GM12872 (cell line): Measurements from ENCODE around the gene B3GAT3.

Experiments
- TF ChIP-seq, protein P1 (sequence below): IDR thresholded peaks from 3 replicates; pipeline ENCODE4 v1.5.1; 2011; ENCODE audit warnings: low read depth, mild to moderate bottlenecking, low read length, moderate library complexity; ENCODE audit not compliant: insufficient read depth

Gene B3GAT3

DNA sequence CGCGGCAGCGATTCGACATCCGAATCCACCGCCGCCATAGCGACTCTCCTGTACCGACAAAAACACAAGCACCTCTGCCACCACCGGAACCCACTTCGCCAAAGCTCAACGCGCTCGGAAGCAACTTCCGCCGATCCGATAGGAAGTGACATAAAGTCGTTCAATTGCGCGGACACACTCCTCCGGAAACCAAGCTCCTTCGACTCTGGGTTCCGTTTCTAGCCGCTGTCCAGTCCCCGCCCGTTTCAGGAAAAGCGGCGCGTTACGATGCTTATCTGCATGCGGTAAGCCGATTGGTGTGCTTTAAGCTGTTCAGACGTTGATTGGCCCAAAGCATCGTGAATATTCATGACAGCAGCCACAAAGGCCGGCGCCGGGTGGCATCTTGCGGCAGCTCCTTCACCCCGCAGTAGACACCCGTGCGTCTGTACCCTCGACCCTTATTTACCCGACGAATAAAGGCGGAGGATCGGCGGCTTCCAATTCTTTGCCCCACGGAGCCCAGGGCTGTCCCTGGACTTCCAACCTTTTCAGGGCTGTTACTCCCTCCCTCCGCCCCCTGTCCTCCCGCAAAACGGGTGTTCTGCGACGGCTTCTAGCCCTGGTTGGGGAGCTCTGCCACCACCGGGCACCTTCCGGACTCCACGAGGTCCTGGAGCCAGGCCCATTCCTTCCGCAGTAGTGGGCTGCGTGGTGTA is 30.2 kb downstream of the B3GAT3 start, which contains the start of gene TUT1:
TUT1 (minus strand) TSS at position 76 of the 698 bp plus-strand sequence; CDS start at position 38, 38 bp downstream.
- TF ChIP-seq, protein P1, sequence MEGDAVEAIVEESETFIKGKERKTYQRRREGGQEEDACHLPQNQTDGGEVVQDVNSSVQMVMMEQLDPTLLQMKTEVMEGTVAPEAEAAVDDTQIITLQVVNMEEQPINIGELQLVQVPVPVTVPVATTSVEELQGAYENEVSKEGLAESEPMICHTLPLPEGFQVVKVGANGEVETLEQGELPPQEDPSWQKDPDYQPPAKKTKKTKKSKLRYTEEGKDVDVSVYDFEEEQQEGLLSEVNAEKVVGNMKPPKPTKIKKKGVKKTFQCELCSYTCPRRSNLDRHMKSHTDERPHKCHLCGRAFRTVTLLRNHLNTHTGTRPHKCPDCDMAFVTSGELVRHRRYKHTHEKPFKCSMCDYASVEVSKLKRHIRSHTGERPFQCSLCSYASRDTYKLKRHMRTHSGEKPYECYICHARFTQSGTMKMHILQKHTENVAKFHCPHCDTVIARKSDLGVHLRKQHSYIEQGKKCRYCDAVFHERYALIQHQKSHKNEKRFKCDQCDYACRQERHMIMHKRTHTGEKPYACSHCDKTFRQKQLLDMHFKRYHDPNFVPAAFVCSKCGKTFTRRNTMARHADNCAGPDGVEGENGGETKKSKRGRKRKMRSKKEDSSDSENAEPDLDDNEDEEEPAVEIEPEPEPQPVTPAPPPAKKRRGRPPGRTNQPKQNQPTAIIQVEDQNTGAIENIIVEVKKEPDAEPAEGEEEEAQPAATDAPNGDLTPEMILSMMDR = no peak

DNA sequence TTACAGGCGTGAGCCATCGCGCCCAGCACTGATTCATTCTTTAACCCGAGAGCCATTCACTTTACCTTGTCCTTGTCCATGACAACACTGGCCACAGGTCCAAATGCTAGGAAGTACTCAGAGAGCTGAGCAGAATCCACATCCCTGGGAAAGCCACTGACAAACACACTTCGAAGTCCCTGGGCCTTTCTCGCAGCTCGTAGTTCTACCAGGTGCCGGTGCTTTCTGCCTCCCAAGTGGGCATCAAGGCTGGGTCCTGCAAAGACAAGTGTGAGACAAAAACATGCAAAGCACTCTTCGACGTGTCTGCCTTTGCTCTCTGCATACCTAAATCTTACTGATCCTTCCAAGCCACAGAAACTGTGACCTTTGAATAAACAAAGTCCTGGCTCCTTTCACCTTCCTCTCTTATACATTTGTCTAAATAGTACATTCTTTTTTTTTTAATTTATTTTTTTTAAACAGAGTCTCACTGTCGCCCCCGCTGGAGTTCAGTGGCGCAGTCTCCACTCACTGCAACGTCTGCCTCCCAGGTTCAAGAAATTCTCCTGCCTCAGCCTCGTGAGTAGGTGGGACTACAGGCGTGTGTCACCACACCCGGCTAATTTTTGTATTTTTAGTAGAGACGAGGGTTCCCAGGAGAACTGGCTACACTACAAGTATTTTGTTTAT is 32.7 kb downstream of the B3GAT3 start:
- TF ChIP-seq, protein P1 = peak; percentile 30; the same call in 1 of the 3 replicates

DNA sequence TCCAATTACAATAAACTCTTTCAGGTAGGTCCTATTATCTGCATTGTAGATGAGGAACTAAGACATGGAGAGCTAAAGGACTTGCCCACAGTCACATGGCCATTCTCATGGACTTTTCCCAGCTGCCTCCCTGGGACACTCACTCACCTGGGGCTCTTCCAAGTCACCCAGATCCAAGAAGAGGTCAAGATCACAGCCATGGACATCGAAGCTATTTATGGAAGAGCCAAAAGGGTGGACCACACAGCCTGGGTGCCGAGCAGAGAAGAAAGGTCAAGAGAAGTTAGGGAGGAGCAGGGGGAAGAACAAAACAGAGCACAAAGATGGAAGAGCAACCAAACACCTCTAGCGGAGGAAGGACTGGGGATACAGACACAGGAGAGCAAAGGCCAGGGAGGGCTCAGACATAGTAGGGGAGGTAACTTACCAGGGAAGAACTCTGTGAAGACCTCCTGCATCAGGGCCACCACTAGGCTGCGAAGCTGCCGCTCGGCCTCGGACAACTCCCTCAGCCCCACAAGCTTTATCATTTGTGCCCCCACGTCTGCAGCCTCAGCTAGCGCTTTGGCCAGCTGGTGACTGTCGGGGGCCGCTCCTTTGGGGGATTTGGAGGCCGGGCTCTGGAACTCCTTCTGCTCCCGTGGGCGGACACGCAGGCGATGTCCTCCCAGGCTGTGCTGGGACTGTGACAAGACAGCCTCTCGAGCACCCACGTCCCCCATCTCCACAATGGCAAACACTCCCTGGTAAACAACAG is 40.6 kb downstream of the B3GAT3 start:
- TF ChIP-seq, protein P1 = no peak

DNA sequence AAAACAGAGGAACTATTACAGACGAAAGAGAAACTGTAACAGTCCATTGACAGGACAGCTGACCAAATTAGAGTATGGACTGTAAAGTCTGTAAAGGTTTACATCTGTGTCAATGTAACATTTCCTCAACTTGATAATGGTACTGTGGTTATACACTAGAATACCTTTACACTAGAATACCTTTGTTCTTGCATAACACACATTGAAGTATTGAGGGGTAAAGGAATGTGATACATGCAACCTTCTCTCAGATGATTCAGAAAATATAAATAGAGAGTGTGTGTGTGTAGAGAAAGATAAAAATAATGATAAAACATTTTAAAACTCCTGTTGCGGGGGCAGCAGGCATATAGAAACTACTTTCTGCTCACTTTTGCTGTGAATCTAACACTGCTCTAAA is 42.5 kb downstream of the B3GAT3 start:
- TF ChIP-seq, protein P1 = no peak

DNA sequence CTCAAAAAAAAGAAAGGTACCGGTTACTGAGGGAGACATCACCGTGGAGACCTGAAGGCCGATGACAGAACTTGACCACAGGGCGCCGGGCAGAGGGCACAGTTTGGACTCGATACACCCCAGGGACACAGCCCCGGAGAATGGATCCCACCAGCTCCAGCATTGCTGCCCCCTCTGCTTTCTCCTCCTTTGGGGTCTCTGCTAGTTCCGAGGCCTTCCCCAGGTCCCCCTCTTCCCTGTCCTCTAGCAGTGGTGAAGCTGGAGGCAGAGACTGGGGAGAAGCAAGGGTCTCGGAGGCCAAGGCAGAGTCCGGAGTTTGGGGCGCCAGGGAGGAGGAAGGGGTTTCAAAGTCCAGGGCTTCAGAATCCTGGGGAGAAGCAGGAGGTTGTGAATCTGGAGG is 43.2 kb downstream of the B3GAT3 start:
- TF ChIP-seq, protein P1 = no peak

DNA sequence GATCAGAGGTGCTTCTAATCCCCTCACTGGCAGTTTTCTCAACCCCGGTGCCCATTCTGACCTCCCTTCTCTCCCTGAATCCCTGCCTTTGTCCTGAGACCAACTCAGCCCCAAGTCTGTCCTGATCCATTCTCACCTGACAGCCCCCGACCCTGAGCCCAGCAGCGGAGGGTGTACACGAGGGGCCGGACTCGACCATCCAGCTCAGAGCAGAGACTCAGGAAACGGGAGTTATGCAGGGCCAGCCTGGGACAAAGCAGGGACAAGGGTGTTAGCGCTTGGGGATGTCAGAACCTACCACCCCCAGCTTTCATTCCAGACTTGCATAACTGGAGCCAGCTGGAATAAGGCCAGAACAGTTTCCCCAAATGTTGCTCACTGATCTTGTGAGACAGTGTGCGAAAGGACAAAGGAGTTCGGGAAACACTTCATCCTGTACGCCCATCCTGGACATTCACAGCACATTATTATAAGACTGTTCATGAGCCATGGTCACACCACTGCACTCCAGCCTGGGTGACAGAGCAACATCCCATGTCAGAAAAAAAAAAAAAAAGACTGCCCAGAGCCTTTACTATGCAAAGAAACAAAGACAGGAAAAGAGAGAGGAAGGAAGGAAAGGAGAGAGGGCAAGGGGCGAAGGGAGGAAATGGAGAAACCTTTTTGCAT is 44.6 kb downstream of the B3GAT3 start:
- TF ChIP-seq, protein P1 = no peak

DNA sequence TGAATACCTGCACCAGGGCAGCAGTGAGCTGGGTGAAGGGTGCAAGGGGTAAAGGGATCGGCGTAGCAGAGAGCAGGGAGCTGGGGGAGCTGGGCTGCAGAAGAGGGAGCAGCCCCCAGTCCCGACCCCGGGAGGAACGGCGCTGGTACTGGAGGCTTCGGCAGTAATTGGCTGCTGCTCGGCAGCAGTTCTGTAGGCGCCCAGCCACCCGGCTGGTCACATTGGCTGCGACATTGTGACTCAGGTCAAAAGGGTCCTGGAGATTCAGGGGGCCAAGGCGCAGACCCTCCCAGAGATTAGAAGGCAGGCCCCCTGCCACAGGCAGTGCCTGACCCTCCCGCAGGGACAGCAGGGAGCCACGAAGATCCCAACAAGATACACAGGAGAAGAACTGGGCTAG is 45.9 kb downstream of the B3GAT3 start:
- TF ChIP-seq, protein P1 = no peak
